HG02870 (cell line): ENCODE measurements around the gene TXNDC11.
A peak's percentile ranks its signal among the peaks of the same experiment; 100 is the strongest.

Experiments
- ATAC-seq: cut with Tn5 transposase; IDR thresholded peaks from one replicate; pipeline ENCODE4 v1.9.1; 2021; ENCODE audit warnings: mild to moderate bottlenecking, moderate library complexity; ENCODE audit not compliant: unreplicated experiment

The TXNDC11 gene

DNA sequence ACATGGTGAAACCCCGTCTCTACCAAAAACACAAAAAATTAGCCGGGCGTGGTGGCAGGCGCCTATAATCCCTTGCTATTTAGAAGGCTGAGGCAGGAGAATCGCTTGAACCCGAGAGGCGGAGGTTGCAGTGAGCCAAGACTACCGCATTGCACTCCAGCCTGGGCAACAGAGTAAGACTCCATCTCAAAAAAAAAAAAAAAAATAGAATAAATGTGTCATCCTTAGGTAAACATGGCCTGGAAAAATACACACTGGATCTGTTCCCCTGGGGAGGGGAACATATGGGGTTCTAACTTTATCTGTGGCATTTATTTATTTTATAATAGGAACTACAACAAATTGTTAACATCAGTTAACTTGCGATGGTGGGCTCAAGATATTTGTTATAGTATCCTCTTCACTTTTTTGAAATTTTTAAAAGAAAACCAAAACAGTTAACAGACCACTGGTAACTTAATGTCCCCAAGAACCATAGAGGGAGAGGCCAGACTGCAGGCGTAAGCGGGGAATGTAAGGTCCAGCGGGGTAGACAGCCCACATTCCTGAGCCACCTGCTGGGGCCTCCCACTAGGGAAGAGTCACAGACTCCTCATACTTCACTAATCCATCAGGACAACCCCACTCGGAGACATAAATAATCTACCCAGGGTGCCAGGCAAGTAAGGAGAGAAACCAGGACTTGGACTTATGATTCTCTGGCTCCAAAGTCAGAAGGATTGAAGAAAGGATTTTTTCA is 12.5 kb upstream of the TXNDC11 start:
- ATAC-seq = no peak

GRCh38 chr16:11752856-11753255 is 10.2 kb upstream of the TXNDC11 start:
- ATAC-seq = no peak

DNA sequence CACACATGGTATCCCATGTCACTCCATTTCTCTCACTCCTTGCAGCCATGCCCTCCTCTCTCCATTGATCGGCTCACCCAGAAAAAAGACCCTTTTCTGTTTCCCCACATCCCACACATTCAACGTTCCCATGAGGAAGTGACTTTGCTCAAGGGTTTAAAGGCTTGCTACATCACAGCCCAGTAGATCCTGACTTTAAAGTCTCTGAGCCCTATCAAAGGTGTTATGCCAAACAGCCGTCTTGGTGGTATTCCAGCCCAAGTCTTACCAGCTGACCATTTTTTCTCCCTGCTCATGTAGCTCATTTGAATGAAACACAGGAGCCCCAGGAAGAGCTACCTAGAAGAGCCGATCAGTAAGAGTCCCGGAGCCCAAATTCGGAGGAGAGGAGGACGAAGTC is 7.4 kb upstream of the TXNDC11 start:
- no peak for ATAC-seq

- ATAC-seq = no peak
Observed at GRCh38 chr16:11748404-11749254, 6.0 kb upstream of the TXNDC11 start.

- no peak for ATAC-seq
Observed at GRCh38 chr16:11747949-11748403, 5.3 kb upstream of the TXNDC11 start.

DNA sequence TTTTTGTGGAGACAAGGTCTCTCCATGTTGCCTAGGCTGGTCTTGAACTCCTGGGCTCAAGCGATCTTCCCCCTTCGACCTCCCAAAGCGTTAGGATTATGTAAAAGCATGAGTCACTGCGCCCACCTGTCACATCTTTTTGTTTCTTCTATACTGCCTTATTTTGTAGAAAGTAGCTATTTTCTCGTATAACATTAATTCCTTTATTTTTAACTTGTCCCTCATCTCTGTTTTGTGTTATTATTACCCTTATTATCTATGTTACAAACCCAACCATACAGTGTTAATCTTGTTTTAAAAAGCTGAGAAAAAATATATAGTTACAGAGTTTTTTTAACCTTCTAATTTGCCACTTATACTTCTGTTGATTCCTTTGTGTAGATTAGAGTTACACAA is 1.4 kb upstream of the TXNDC11 start:
- ATAC-seq = no peak

- no peak for ATAC-seq
Observed at GRCh38 chr16:11743308-11744074, 834 bp upstream of the TXNDC11 start.

- ATAC-seq = peak; percentile 18
Observed at GRCh38 chr16:11742093-11742535, 543 bp downstream of the TXNDC11 start.

GRCh38 chr16:11740567-11740966 is 2.1 kb downstream of the TXNDC11 start:
- no peak for ATAC-seq

DNA sequence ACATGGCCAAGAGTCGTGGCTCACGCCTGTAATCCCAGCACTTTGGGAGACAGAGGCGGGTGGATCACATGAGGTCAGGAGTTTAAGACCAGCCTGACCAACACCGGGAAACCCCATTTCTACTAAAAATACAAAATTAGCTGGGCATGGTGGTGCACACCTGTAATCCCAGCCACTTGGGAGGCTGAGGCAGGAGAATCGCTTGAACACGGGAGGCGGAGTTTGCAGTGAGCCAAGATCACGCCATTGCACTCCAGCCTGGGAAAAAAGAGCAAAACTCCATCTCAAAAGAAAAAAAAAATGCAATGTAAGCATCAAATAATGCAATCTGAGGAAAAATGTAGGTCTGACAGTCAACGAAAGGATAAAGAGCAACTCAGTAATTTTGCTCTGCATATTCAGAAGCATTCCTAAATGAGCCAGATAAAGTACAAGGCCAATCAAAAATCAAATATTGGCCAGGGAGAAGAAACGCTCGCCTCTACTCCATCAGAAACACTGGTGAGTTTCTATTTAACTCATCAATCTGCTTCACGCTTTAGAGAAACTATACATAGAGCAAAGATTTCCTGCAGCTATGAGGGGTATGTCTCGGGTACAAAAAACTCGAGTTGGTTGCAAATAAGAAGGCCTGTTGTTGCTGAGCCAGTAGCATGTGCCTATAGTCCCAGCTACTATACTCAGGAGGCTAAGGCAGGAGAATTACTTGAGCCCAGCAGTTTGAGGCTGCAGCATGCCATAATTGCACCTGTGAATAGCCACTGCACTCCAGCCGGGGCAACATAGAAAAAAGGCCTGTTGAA is 3.7 kb downstream of the TXNDC11 start:
- no peak for ATAC-seq

GRCh38 chr16:11737713-11738112 is 4.9 kb downstream of the TXNDC11 start:
- ATAC-seq = no peak

DNA sequence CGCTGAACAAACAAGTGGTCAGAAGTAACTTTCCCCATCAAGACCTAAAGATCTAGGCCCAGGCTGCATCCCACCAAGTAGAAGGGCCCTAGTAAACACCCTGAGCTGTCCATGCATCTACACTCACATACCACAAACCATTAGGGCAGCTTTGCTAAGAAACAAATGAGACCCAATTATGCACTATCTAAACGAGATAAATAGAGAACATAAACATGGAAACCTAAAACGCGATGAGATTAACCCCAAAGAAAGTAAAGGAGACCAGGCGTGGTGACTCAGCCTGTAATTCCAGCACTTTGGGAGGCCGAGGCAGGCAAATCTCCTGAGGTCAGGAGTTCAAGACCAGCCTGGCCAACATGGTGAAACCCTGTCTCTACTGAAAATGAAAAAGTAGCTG is 5.8 kb downstream of the TXNDC11 start:
- no peak for ATAC-seq

GRCh38 chr16:11735787-11736186 is 6.9 kb downstream of the TXNDC11 start:
- no peak for ATAC-seq

- no peak for ATAC-seq
Observed at GRCh38 chr16:11734653-11735043, 8.0 kb downstream of the TXNDC11 start.

DNA sequence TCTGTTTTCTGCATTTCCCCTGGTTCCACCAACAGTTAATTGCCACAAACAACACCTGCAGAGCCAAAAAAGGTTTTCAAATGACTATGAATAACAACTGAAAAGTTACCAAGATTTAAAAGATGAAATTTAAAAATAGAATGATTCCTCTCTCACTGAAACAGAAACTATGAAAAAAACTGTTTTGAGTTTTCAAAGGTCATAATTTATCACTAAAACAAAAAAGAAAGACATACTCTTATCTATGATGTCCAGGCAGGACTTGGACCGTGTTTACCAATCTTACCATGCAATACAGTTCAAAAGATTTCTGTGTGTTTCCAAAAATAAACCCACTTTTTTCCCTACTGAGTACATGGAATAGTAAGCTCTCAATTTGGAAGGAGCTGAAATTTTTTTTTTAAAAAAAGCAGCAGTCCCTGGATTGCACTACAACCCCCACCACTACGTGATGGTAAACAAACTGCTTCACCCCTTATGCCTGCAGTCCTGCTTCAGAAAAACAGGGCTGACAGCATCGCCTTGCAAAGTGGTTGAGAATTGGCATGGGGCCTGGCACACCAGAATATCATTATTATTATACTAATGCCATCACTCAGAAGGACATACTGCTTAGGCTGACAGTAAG is 8.5 kb downstream of the TXNDC11 start:
- no peak for ATAC-seq

DNA sequence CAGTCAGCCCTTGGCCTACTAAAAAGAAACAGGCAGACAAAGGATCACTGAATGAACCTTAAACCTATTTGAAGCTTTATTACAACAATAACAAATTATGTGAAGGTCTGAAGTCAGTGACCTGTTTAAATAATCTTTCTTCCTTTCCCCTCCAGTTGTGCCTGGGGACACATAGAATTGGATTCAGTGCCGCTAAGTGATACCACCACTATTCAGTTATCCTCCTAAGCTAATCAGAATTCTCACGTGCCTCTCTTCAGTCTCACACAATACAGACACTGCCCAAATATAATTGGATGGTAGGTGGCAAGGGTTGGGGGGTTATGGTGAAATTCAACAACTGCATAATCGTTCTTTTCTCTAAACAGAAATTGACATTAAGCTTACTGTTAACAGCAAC is 11.4 kb downstream of the TXNDC11 start:
- ATAC-seq = no peak

- ATAC-seq = no peak
Observed at GRCh38 chr16:11729787-11730186, 12.9 kb downstream of the TXNDC11 start.

GRCh38 chr16:11727796-11728543 is 14.7 kb downstream of the TXNDC11 start:
- peak; percentile 69 for ATAC-seq

- ATAC-seq = no peak
Observed at GRCh38 chr16:11726008-11726407, 16.6 kb downstream of the TXNDC11 start.
